Measurements from ENCODE around the gene NMT1. TPM values are rescaled to one million over a fixed set of nuclear protein-coding genes. Genes with fewer than 3 reads are reported as not detected.

NMT1 gene
- total and polyA plus RNA-seq, 4 donors: 37.7 to 120 (median 48.9) TPM

DNA sequence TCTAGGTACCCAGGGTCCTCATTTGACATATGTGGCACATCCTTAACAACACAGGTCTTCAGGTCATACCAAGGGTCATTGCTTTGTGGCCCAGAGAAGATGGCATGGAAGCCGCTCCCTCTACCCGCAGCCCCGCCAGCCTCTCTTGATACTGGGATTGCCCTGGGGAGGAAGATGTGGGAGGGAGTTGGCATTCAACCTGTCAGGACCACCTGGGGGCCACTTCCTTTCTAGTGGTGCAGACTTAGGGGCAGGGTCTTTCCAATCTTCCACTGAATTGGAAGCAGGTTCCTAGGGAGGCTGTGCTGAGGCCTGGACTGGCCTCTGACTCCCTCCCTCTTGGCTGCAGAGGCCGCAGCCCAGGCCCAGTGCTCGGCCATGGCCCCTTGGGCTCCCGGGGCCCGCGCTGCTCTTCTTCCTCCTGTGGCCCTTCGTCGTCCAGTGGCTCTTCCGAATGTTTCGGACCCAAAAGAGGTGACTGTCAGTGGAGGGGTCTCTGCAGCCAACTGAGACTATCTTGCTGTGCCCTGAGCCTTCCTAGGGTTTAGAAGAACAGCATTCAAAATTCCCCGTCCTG, 82.1 kb downstream of the NMT1 start:
- Histone ChIP-seq H3K9ac (ENCODE audit: insufficient read depth in 1 of 2, low read length in 2 of 2) (peak overlapping the region in 1 of 2 donors; percentile 32), H3K4me1 (ENCODE audit: control insufficient read depth in 5 of 5, insufficient read depth in 5 of 5, low read length in 5 of 5) (peaks cover 0 to 30% (median 5%) of the 10 kb centered on the region in 5 donors), H3K9me3 (ENCODE audit: control insufficient read depth in 4 of 4, insufficient read depth in 3 of 4, low read length in 3 of 4) (no peaks in the 10 kb centered on the region), H3K4me3 (no peak overlapping the region), H3K36me3 (ENCODE audit: control insufficient read depth in 4 of 4, insufficient read depth in 4 of 4, low read length in 4 of 4) (peaks cover 0 to 7% (median 0%) of the 10 kb centered on the region in 4 donors), H3K27me3 (ENCODE audit: control insufficient read depth in 3 of 3, insufficient read depth in 3 of 3, low read length in 2 of 3) (no peaks in the 10 kb centered on the region), H3K27ac (ENCODE audit: low read depth in 1 of 2, low read length in 1 of 2) (peak overlapping the region; percentile 82 to 88)
- WGBS, 2 donors: 86 to 89% methylated on average over 13 of the region's 13 CpGs
- no peak for ATAC-seq (ENCODE audit: insufficient read depth, low FRiP score)
- TF ChIP-seq, protein P1, sequence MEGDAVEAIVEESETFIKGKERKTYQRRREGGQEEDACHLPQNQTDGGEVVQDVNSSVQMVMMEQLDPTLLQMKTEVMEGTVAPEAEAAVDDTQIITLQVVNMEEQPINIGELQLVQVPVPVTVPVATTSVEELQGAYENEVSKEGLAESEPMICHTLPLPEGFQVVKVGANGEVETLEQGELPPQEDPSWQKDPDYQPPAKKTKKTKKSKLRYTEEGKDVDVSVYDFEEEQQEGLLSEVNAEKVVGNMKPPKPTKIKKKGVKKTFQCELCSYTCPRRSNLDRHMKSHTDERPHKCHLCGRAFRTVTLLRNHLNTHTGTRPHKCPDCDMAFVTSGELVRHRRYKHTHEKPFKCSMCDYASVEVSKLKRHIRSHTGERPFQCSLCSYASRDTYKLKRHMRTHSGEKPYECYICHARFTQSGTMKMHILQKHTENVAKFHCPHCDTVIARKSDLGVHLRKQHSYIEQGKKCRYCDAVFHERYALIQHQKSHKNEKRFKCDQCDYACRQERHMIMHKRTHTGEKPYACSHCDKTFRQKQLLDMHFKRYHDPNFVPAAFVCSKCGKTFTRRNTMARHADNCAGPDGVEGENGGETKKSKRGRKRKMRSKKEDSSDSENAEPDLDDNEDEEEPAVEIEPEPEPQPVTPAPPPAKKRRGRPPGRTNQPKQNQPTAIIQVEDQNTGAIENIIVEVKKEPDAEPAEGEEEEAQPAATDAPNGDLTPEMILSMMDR (IDR thresholded peaks at IDR 0.05; ENCODE audit: control extremely low read depth, extremely low read depth): no peak
- DNase-seq: no peak

DNA sequence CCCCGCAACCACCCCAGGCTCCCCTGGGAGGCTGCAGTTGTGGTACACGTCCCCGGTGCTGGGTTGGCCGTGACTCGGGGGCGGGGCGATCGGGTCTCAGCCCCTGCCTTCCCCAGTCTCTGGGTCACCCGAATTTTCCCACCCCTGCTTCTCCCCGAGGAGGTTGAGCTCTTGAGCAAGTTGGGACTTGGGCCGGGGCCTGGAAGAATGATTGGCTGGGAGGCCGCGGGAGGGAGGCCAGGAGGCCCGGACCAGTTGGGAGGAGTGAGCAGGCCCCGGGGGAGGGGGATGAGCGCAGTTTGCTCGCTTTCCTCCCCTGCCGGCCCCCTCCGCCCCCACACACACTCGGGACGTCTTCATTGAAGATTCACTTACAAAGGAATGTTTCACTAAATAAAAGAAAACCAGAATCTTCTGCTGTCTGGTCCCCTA, 82.7 kb downstream of the NMT1 start:
- H3K27me3 ChIP-seq (ENCODE audit: control insufficient read depth in 3 of 3, insufficient read depth in 3 of 3, low read length in 2 of 3): no peaks in the 10 kb centered on the region
- H3K27ac ChIP-seq (ENCODE audit: low read depth in 1 of 2, low read length in 1 of 2): peak overlapping the region; percentile 82 to 88
- peaks cover 0 to 6% (median 0%) of the 10 kb centered on the region in 4 donors for H3K36me3 ChIP-seq (ENCODE audit: control insufficient read depth in 4 of 4, insufficient read depth in 4 of 4, low read length in 4 of 4)
- TF ChIP-seq, protein P1 (IDR thresholded peaks at IDR 0.05; ENCODE audit: control extremely low read depth, extremely low read depth): no peak
- no peak for ATAC-seq (ENCODE audit: insufficient read depth, low FRiP score)
- H3K9me3 ChIP-seq (ENCODE audit: control insufficient read depth in 4 of 4, insufficient read depth in 3 of 4, low read length in 3 of 4): no peaks in the 10 kb centered on the region
- peak overlapping the region in 1 of 2 donors; percentile 32 for H3K9ac ChIP-seq (ENCODE audit: insufficient read depth in 1 of 2, low read length in 2 of 2)
- no peak overlapping the region for H3K4me3 ChIP-seq
- WGBS, 2 donors: 7 to 13% methylated on average over 21 of the region's 21 CpGs
- peaks cover 0 to 30% (median 5%) of the 10 kb centered on the region in 5 donors for H3K4me1 ChIP-seq (ENCODE audit: control insufficient read depth in 5 of 5, insufficient read depth in 5 of 5, low read length in 5 of 5)
- DNase-seq: peak; percentile 92 to 95 (median 94)

DNA sequence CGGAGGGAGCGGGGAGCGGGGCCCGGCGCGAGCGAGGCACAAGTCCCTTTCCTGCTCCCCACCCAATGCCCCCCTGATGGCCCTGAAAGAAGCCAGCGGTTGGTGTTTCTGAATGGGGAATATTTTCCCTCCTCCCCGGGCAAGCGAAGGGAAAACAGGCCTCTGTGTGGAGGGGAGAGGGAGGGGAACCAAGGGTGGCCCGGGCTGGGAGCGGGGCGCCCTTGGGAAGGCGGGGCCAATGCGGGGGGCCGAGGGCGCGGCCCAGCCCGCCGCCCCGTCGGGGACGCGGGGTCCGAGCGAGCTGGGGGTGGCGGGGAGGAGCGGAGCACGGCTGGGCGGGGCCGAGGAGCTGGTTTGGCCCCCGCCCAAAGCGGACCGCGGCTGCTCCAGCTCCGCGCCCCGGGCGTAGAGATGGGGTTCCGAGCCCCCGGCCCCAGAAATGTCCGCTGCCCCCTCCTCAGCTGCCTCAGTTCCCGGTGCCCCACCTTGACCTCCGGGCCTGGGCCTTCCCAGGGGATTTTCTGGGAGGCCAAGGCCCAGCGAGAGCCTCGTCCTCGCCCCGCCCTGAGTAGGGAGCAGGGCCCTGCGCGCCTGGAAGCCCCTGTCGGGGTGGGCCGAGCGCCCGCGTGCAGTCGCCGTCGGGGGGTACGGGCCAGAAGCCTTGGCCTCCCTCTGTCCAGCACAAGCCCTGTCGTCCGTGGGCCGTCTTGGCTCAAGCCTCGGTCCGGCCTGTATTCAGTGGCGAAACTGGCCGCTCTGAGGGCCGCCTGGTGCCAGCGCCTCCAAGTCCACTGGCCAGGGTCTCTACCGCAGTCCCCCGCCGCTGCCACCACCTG, 83.3 kb downstream of the NMT1 start:
- DNase-seq (peak; percentile 80 to 89 (median 84)), ATAC-seq (ENCODE audit: insufficient read depth, low FRiP score) (no peak)
- no peaks in the 10 kb centered on the region for H3K27me3 ChIP-seq (ENCODE audit: control insufficient read depth in 3 of 3, insufficient read depth in 3 of 3, low read length in 2 of 3)
- WGBS, 2 donors: 16 to 20% methylated on average over 48 to 71 of the region's 71 CpGs
- H3K27ac ChIP-seq (ENCODE audit: low read depth in 1 of 2, low read length in 1 of 2): peak overlapping the region; percentile 82 to 88
- H3K9ac ChIP-seq (ENCODE audit: insufficient read depth in 1 of 2, low read length in 2 of 2): no peak overlapping the region
- TF ChIP-seq, protein P1 (IDR thresholded peaks at IDR 0.05; ENCODE audit: control extremely low read depth, extremely low read depth): no peak
- H3K9me3 ChIP-seq (ENCODE audit: control insufficient read depth in 4 of 4, insufficient read depth in 3 of 4, low read length in 3 of 4): no peaks in the 10 kb centered on the region
- H3K4me3 ChIP-seq: no peak overlapping the region
- peaks cover 0 to 3% (median under 1%) of the 10 kb centered on the region in 4 donors for H3K36me3 ChIP-seq (ENCODE audit: control insufficient read depth in 4 of 4, insufficient read depth in 4 of 4, low read length in 4 of 4)
- H3K4me1 ChIP-seq (ENCODE audit: control insufficient read depth in 5 of 5, insufficient read depth in 5 of 5, low read length in 5 of 5): peaks cover 0 to 30% (median 5%) of the 10 kb centered on the region in 5 donors

Data from lung (tissue), 12 donors.